HepG2 (cell line): ENCODE results near the gene CIB1. TPM values are rescaled to one million over a fixed set of nuclear protein-coding genes. Genes with fewer than 3 reads are reported as not detected.
A peak's percentile ranks its signal among the peaks of the same experiment; 100 is the strongest.

ENCODE experiments used
- AHDC1 ChIP-seq: sonication (generic); formaldehyde crosslinking; IDR thresholded peaks from 2 replicates; pipeline ENCODE4 v1.5.1; 2020; ENCODE audit warnings: mild to moderate bottlenecking, missing genetic modification reagents, borderline replicate concordance
- ATF3 ChIP-seq: sonication (generic); formaldehyde crosslinking; IDR thresholded peaks from 2 replicates; pipeline ENCODE4 v1.4.0; 2020; ENCODE audit warnings: missing genetic modification reagents
- FOXP4 ChIP-seq: sonication (generic); formaldehyde crosslinking; IDR thresholded peaks from 2 replicates; pipeline ENCODE4 v1.4.0; 2020; ENCODE audit warnings: missing genetic modification reagents
- GPN1 ChIP-seq: sonication (generic); formaldehyde crosslinking; IDR thresholded peaks from 2 replicates; pipeline ENCODE4 v1.5.1; 2020; ENCODE audit warnings: missing genetic modification reagents, borderline replicate concordance
- KAT2B ChIP-seq: fragments of 150-350 bp; IDR thresholded peaks from 2 replicates; pipeline ENCODE4 v1.6.1; 2014; ENCODE audit warnings: low read depth, low read length, borderline replicate concordance
- KDM2A ChIP-seq: sonication (generic); formaldehyde crosslinking; IDR thresholded peaks from 2 replicates; pipeline ENCODE4 v1.4.0; 2020; ENCODE audit warnings: low read depth, missing genetic modification reagents, borderline replicate concordance
- KLF11 ChIP-seq: IDR thresholded peaks from 2 replicates; pipeline ENCODE4 v1.6.1; 2016; ENCODE audit warnings: missing compliant biosample characterization
- PATZ1 ChIP-seq: sonication (generic); formaldehyde crosslinking; IDR thresholded peaks from 2 replicates; pipeline ENCODE4 v1.4.0; 2020; ENCODE audit warnings: missing genetic modification reagents
- RBFOX2 ChIP-seq: fragments of 200-400 bp; formaldehyde crosslinking; IDR thresholded peaks from 2 replicates; pipeline ENCODE4 v1.6.1; 2017; ENCODE audit warnings: low read depth, mild to moderate bottlenecking, low read length
- TP53 ChIP-seq: sonication (generic); formaldehyde crosslinking; conservative IDR thresholded peaks from 2 replicates; pipeline ENCODE4 v1.4.0; 2020; ENCODE audit warnings: missing genetic modification reagents
- ZBTB34 ChIP-seq: sonication (generic); formaldehyde crosslinking; IDR thresholded peaks from 2 replicates; pipeline ENCODE4 v1.8.0; 2022; ENCODE audit warnings: mild to moderate bottlenecking, missing genetic modification reagents
- ZMYM3 ChIP-seq: sonication (generic); formaldehyde crosslinking; IDR thresholded peaks from 2 replicates; pipeline ENCODE4 v1.5.1; 2020; ENCODE audit warnings: mild to moderate bottlenecking, missing genetic modification reagents
- ZNF501 ChIP-seq: sonication (generic); formaldehyde crosslinking; IDR thresholded peaks from 2 replicates; pipeline ENCODE4 v1.5.1; 2020; ENCODE audit warnings: mild to moderate bottlenecking, moderate library complexity, missing genetic modification reagents
- ZNF619 ChIP-seq: sonication (generic); formaldehyde crosslinking; IDR thresholded peaks from 2 replicates; pipeline ENCODE4 v1.4.0; 2020; ENCODE audit warnings: mild to moderate bottlenecking, missing genetic modification reagents
- ZNF7 ChIP-seq: IDR thresholded peaks from 2 replicates; pipeline ENCODE4 v1.6.1; 2016; ENCODE audit warnings: missing biosample characterization, missing genetic modification reagents
- ZNF713 ChIP-seq: sonication (generic); formaldehyde crosslinking; IDR thresholded peaks from 2 replicates; pipeline ENCODE4 v1.4.0; 2020; ENCODE audit warnings: mild to moderate bottlenecking, missing genetic modification reagents
- ZNF746 ChIP-seq: sonication (generic); formaldehyde crosslinking; IDR thresholded peaks from 2 replicates; pipeline ENCODE4 v1.8.0; 2022; ENCODE audit warnings: mild to moderate bottlenecking, missing genetic modification reagents
- polyA plus RNA-seq, 8 experiments: library from polyadenylated mRNA; depleted of rRNA in 3 of 8; stranded (reverse) in 7 of 8; unstranded in 1 of 8; fragments of >200 nt; fragmentation: Illumina TruSeq in 4 of 8; extraction: Trizol in 4 of 8; gene quantifications; 2 replicates each; pipeline versions ENCODE4 v1.2.1 to v1.2.3, GENCODE V29; 2011 to 2016; ENCODE audit warnings: low read depth in 4 of 8, missing spikeins in 1 of 8, mixed read lengths in 1 of 8; ENCODE audit not compliant: insufficient read depth in 1 of 8
- total RNA-seq, 5 experiments: library from RNA; depleted of rRNA; stranded (reverse); fragments of >200 nt; fragmentation: Illumina TruSeq; extraction: Trizol; gene quantifications; 2 replicates each; pipeline ENCODE4 v1.2.3, GENCODE V29; 2016; ENCODE audit warnings: low read depth in 1 of 5

CIB1 gene
- total and polyA plus RNA-seq, 2 of the 13 experiments (the other 11 are each of a cell fraction or from before 2014, with no cell fraction given), result 38.7 to 72.7 TPM

GRCh38 chr15:90249203-90249863 lies 15.6 kb upstream of the CIB1 start, which contains the start of gene TTLL13 (continued):
- TF ChIP-seq PATZ1 (CRISPR knock-in tag) (peak; percentile 64), GPN1 (CRISPR knock-in tag) (no peak), FOXP4 (CRISPR knock-in tag) (peak; percentile 33; the same call in 1 of the 2 replicates), ZNF619 (peak; percentile 87; the same call in 1 of the 2 replicates), ZNF501 (CRISPR knock-in tag) (peak; percentile 72; the same call in 1 of the 2 replicates), ZMYM3 (CRISPR knock-in tag) (peak; percentile 68), AHDC1 (0 out of 2 replicates have a peak, but pooled peaks have one; percentile 40), ZNF7 (no peak), KAT2B (no peak), KDM2A (peak; percentile 48; the same call in 1 of the 2 replicates), TP53 (CRISPR knock-in tag) (no peak), KLF11 (0 out of 2 replicates have a peak, but pooled peaks have one; percentile 33), ZNF746 (CRISPR knock-in tag) (peak; percentile 50; the same call in 1 of the 2 replicates), ATF3 (CRISPR knock-in tag) (no peak), RBFOX2 (peak; percentile 79), ZNF713 (CRISPR knock-in tag) (0 out of 2 replicates have a peak, but pooled peaks have one; percentile 81), ZBTB34 (CRISPR knock-in tag) (no peak)
